K562 (cell line): ENCODE measurements around the gene PPP3CA.

Experiments
- CHD2 ChIP-seq: IDR thresholded peaks from 2 replicates; pipeline ENCODE4 v1.6.1; 2011; ENCODE audit warnings: low read depth, low read length
- CTCF ChIP-seq, 3 experiments: IDR thresholded peaks in 2 of 3; conservative IDR thresholded peaks in 1 of 3; 2 replicates each; pipeline ENCODE4 v1.5.1; 2011 to 2012; ENCODE audit warnings: low read length in 3 of 3, mild to moderate bottlenecking in 3 of 3, control low read depth in 2 of 3, improper control_type of control experiment in 1 of 3, inconsistent platforms in 1 of 3, low read depth in 1 of 3, mixed read lengths in 1 of 3, moderate library complexity in 1 of 3; ENCODE audit not compliant: insufficient read depth in 2 of 3
- EP300 ChIP-seq: IDR thresholded peaks from 2 replicates; pipeline ENCODE4 v1.6.1; 2012; ENCODE audit warnings: low read length, improper control_type of control experiment
- ETV5 ChIP-seq: sonication (generic); formaldehyde crosslinking; IDR thresholded peaks from 2 replicates; pipeline ENCODE4 v1.4.0; 2020; ENCODE audit warnings: low read depth, mild to moderate bottlenecking, missing genetic modification reagents
- EZH2 ChIP-seq: IDR thresholded peaks from 2 replicates; pipeline ENCODE4 v1.6.1; 2012; ENCODE audit warnings: low read depth, mild to moderate bottlenecking, inconsistent platforms, low read length, borderline replicate concordance
- MLLT1 ChIP-seq, 2 experiments: fragments of 450-650 bp; IDR thresholded peaks; 2 replicates each; pipeline ENCODE4 v1.6.1; 2016
- PATZ1 ChIP-seq: fragments of 250-450 bp; sonication (Bioruptor Pico); IDR thresholded peaks from 2 replicates; pipeline ENCODE4 v1.5.0; 2020; ENCODE audit warnings: mild to moderate bottlenecking, borderline replicate concordance
- PBX2 ChIP-seq, 2 experiments: IDR thresholded peaks in 1 of 2; conservative IDR thresholded peaks in 1 of 2; 2 replicates each; pipeline ENCODE4 v1.6.1; 2016; ENCODE audit warnings: low read depth in 2 of 2, mild to moderate bottlenecking in 1 of 2, missing compliant biosample characterization in 1 of 2, missing genetic modification characterization in 1 of 2, moderate library complexity in 1 of 2
- POLR2A ChIP-seq: fragments of 450-650 bp; conservative IDR thresholded peaks from 2 replicates; pipeline ENCODE4 v1.6.1; 2016
- POLR2AphosphoS5 ChIP-seq: IDR thresholded peaks from 2 replicates; pipeline ENCODE4 v1.6.1; 2011; ENCODE audit warnings: mild to moderate bottlenecking, low read depth, low read length, moderate library complexity; ENCODE audit not compliant: control insufficient read depth, insufficient read depth
- RAD21 ChIP-seq, 2 experiments: fragments of 250-450 bp in 1 of 2; fragments of 450-650 bp in 1 of 2; sonication (Bioruptor Pico) in 1 of 2; formaldehyde crosslinking in 1 of 2; IDR thresholded peaks in 1 of 2; conservative IDR thresholded peaks in 1 of 2; 2 replicates each; pipeline versions ENCODE4 v1.4.0 to v1.8.0; 2020 to 2022; ENCODE audit warnings: mild to moderate bottlenecking in 2 of 2, moderate library complexity in 1 of 2
- YY1 ChIP-seq, 3 experiments: IDR thresholded peaks; 2 replicates each; pipeline ENCODE4 v1.6.1; 2011; ENCODE audit warnings: low read length in 2 of 3, mild to moderate bottlenecking in 2 of 3, moderate library complexity in 2 of 3, borderline replicate concordance in 1 of 3, control low read depth in 1 of 3, low read depth in 1 of 3; ENCODE audit not compliant: insufficient read depth in 3 of 3, insufficient replicate concordance in 2 of 3, control insufficient read depth in 1 of 3, insufficient read length in 1 of 3; ENCODE audit errors: extremely low read depth in 1 of 3
- ZNF274 ChIP-seq: IDR thresholded peaks from 2 replicates; pipeline ENCODE4 v1.6.1; 2011; ENCODE audit warnings: low read depth, mild to moderate bottlenecking, low read length, moderate library complexity, borderline replicate concordance

DNA sequence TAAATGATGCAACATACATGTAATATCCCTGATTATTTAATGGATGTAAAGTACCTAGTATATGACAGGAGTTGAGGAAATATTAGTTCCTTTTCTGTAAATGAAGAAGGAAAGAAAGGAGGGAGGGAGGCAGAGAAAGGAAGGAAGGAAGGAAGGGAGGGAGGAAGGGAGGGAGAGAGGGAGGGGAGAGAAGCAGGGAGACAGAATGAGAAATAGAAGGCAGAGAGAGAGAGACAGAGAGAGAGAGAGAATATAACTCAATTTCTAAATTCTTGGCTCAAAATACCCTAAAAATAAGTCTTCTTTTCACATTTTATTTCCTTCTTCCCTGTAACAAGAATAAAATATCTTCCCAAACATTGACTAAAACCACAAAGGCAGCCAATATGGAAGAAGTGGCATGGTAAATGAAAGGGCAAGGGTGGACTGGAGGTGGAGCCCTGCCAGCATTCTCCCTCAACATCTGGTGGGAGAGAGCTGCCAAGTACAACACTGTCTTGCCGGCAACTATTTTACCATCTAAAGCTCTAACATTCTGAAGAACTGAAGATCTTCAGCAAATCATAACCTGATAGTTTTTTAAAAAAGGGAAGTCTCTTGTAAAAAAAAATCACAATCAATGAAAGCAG, 245.1 kb downstream of the PPP3CA start:
- TF ChIP-seq YY1 (IDR thresholded peaks at IDR 0.05; ENCODE audit: borderline replicate concordance in 1 of 3, control insufficient read depth in 1 of 3, extremely low read depth in 1 of 3, insufficient read depth in 3 of 3, insufficient read length in 1 of 3, insufficient replicate concordance in 2 of 3, low read depth in 1 of 3, low read length in 2 of 3) (no peak), MLLT1 (IDR thresholded peaks at IDR 0.05) (no peak), ZNF274 (no peak), POLR2A (no peak), EP300 (no peak), PBX2 (CRISPR knock-in tag; IDR thresholded peaks at IDR 0.05; ENCODE audit: low read depth) (no peak), PBX2 (tag; conservative IDR thresholded peaks at IDR 0.05; ENCODE audit: low read depth) (no peak), CTCF (IDR thresholded peaks at IDR 0.05 in 2 of 3, conservative IDR thresholded peaks at IDR 0.05 in 1 of 3; ENCODE audit: insufficient read depth in 2 of 3, low read depth in 1 of 3, low read length in 3 of 3) (no peak), POLR2AphosphoS5 (no peak), PATZ1 (CRISPR knock-in tag) (no peak), CHD2 (no peak), RAD21 (CRISPR knock-in tag; conservative IDR thresholded peaks at IDR 0.05 in 1 of 2, IDR thresholded peaks at IDR 0.05 in 1 of 2) (no peak), EZH2 (no peak), ETV5 (no peak)
